Gastroesophageal sphincter (tissue), 3 donors: ENCODE results near the gene MRPS30.

Source experiments
- CTCF ChIP-seq, 4 experiments: fragments of 200-600 bp in 2 of 4; fragments of 450-650 bp in 2 of 4; sonication (generic) in 1 of 4; IDR thresholded peaks; one replicate each; pipeline ENCODE4 v1.5.1; 2017 to 2019; ENCODE audit warnings: antibody characterized with exemption in 4 of 4, mild to moderate bottlenecking in 2 of 4, moderate library complexity in 2 of 4
- EP300 ChIP-seq: sonication (generic); formaldehyde crosslinking; IDR thresholded peaks from one replicate; pipeline ENCODE4 v1.6.1; 2017; ENCODE audit warnings: antibody characterized with exemption, mild to moderate bottlenecking
- POLR2A ChIP-seq, 2 donors: fragments of 450-650 bp; IDR thresholded peaks; one replicate each; pipeline ENCODE4 v1.6.1; 2017; ENCODE audit warnings: antibody characterized with exemption in 2 of 2, mild to moderate bottlenecking in 2 of 2, moderate library complexity in 1 of 2

GRCh38 chr5:44814761-44815160 lies 6.0 kb downstream of the MRPS30 start:
- TF ChIP-seq CTCF (IDR thresholded peaks at IDR 0.05) = no peak
- TF ChIP-seq POLR2A (IDR thresholded peaks at IDR 0.05) = no peak
- TF ChIP-seq EP300 = no peak
